ENCODE data around the gene NOL8. TPM values are rescaled to one million over a fixed set of nuclear protein-coding genes. Genes with fewer than 3 reads are reported as not detected.

Gene NOL8
- total RNA-seq, 1 experiment from 2014 or later = 46.9 TPM

DNA sequence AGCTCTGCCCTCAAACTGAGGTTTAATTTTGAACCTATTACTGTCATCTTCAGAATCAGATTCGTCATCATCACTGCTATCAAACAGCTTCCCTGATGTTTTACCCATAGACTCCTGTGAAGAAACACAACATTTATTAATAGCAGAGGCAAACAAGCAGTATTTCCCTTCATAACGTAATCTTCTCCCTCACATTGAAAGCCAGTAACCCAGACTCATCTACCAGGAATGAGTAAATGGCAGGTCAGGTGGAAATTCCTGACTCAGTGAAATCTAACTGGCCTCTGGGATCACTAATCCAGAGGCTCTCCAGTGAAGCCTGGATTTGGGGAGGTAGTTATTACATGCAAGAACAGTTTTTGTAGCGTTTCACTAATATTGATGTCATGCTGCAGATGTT is 14.6 kb downstream of the NOL8 start:
- Histone ChIP-seq H3K4me3 (no peak overlapping the region), H3K9me2 (ENCODE audit: insufficient read depth) (no peaks in the 10 kb centered on the region), H4K20me1 (ENCODE audit: insufficient read depth) (peaks cover 13% of the 10 kb centered on the region; the same call in 1 of the 2 replicates), H3K27me3 (ENCODE audit: insufficient read depth, low read depth) (no peaks in the 10 kb centered on the region), H3K27ac (no peak overlapping the region), H3K9me3 (ENCODE audit: insufficient read depth, low read depth) (no peaks in the 10 kb centered on the region), H2AFZ (no peak overlapping the region), H3K4me1 (replicated peaks; ENCODE audit: insufficient read depth) (no peaks in the 10 kb centered on the region), H3F3A (ENCODE audit: insufficient read depth, low read depth) (no peaks in the 10 kb centered on the region; the same call in 1 of the 2 replicates), H3K4me2 (no peak overlapping the region), H3K36me3 (ENCODE audit: low read depth) (peaks cover 32% of the 10 kb centered on the region), H3K79me2 (ENCODE audit: low read depth) (no peaks in the 10 kb centered on the region)
- no TSS peak for BruUV-seq (replicated peaks)
- no peak for DNase-seq
- intact Hi-C loops (cut with micrococcal nuclease; ENCODE audit: unreplicated experiment) = no loop called here
- POLR2A ChIA-PET (ENCODE audit: unreplicated experiment) = no interaction called here
- CTCF ChIA-PET = no interaction called here
- TF ChIP-seq EZH2 (IDR thresholded peaks at IDR 0.05; ENCODE audit: low read depth) = no peak
- TF ChIP-seq, protein P1, sequence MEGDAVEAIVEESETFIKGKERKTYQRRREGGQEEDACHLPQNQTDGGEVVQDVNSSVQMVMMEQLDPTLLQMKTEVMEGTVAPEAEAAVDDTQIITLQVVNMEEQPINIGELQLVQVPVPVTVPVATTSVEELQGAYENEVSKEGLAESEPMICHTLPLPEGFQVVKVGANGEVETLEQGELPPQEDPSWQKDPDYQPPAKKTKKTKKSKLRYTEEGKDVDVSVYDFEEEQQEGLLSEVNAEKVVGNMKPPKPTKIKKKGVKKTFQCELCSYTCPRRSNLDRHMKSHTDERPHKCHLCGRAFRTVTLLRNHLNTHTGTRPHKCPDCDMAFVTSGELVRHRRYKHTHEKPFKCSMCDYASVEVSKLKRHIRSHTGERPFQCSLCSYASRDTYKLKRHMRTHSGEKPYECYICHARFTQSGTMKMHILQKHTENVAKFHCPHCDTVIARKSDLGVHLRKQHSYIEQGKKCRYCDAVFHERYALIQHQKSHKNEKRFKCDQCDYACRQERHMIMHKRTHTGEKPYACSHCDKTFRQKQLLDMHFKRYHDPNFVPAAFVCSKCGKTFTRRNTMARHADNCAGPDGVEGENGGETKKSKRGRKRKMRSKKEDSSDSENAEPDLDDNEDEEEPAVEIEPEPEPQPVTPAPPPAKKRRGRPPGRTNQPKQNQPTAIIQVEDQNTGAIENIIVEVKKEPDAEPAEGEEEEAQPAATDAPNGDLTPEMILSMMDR (conservative IDR thresholded peaks at IDR 0.05) = no peak

DNA sequence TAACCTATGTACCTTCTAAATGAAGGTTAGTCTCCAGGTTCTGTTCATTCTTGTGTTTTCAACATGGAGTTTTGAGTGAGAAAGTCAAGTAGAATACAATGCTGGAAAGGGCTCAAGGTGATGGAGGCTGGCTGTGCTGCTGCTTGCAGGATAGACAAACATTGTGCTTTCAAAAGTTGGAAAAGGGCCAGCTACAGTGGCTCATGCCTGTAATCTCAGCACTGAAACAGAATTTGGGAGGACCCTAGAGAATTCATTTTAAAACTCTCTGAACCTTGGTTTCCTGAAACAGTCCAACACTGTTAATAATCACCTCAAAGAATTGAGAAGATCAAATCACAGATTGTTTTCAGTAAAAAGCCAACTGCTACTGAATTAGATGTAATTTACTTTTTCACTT is 16.3 kb downstream of the NOL8 start:
- no peaks in the 10 kb centered on the region for H3K9me3 ChIP-seq (ENCODE audit: insufficient read depth, low read depth)
- peaks cover 11% of the 10 kb centered on the region; the same call in 1 of the 2 replicates for H4K20me1 ChIP-seq (ENCODE audit: insufficient read depth)
- no peaks in the 10 kb centered on the region for H3K9me2 ChIP-seq (ENCODE audit: insufficient read depth)
- intact Hi-C loops (cut with micrococcal nuclease; ENCODE audit: unreplicated experiment) = loop anchor here (10.0 kb wide), 1 partner anchor 64 kb away; no protein-coding TSS in a partner anchor
- CTCF ChIA-PET = interaction anchor here (0.6 kb wide), 1 partner anchor 96 kb away, joined by 3 read pairs; no protein-coding TSS in a partner anchor
- no peak overlapping the region for H3K27ac ChIP-seq
- DNase-seq = no peak
- peaks cover 45% of the 10 kb centered on the region for H3K36me3 ChIP-seq (ENCODE audit: low read depth)
- BruUV-seq (replicated peaks) = no TSS peak
- H2AFZ ChIP-seq = no peak overlapping the region
- no peak overlapping the region for H3K4me3 ChIP-seq
- no peaks in the 10 kb centered on the region; the same call in 1 of the 2 replicates for H3F3A ChIP-seq (ENCODE audit: insufficient read depth, low read depth)
- POLR2A ChIA-PET (ENCODE audit: unreplicated experiment) = no interaction called here
- H3K27me3 ChIP-seq (ENCODE audit: insufficient read depth, low read depth) = no peaks in the 10 kb centered on the region
- TF ChIP-seq, protein P1 (conservative IDR thresholded peaks at IDR 0.05) = no peak
- TF ChIP-seq EZH2 (IDR thresholded peaks at IDR 0.05; ENCODE audit: low read depth) = no peak
- H3K79me2 ChIP-seq (ENCODE audit: low read depth) = no peaks in the 10 kb centered on the region
- no peak overlapping the region for H3K4me2 ChIP-seq
- no peaks in the 10 kb centered on the region for H3K4me1 ChIP-seq (replicated peaks; ENCODE audit: insufficient read depth)

GRCh38 chr9:92300936-92301335 is 24.2 kb downstream of the NOL8 start:
- Histone ChIP-seq H3K27ac (no peak overlapping the region), H3K4me1 (replicated peaks; ENCODE audit: insufficient read depth) (no peaks in the 10 kb centered on the region), H4K20me1 (ENCODE audit: insufficient read depth) (no peaks in the 10 kb centered on the region; the same call in 1 of the 2 replicates), H3F3A (ENCODE audit: insufficient read depth, low read depth) (peaks cover 12% of the 10 kb centered on the region), H3K9me2 (ENCODE audit: insufficient read depth) (no peaks in the 10 kb centered on the region), H3K36me3 (ENCODE audit: low read depth) (peaks cover 70% of the 10 kb centered on the region), H3K9me3 (ENCODE audit: insufficient read depth, low read depth) (no peaks in the 10 kb centered on the region), H3K27me3 (ENCODE audit: insufficient read depth, low read depth) (no peaks in the 10 kb centered on the region), H3K79me2 (ENCODE audit: low read depth) (no peaks in the 10 kb centered on the region), H2AFZ (no peak overlapping the region), H3K4me3 (no peak overlapping the region), H3K4me2 (no peak overlapping the region)
- TF ChIP-seq, protein P1 (conservative IDR thresholded peaks at IDR 0.05) = no peak
- TF ChIP-seq EZH2 (IDR thresholded peaks at IDR 0.05; ENCODE audit: low read depth) = no peak
- ChIA-PET POLR2A (ENCODE audit: unreplicated experiment) (no interaction called here), CTCF (no interaction called here)
- intact Hi-C loops (cut with micrococcal nuclease; ENCODE audit: unreplicated experiment) = loop anchor here (10.0 kb wide), 1 partner anchor 56 kb away; no protein-coding TSS in a partner anchor
- no peak for DNase-seq
- BruUV-seq (replicated peaks) = no TSS peak

All from PC-9 (cell line).